ENCODE results near the gene PRAC1. TPM values are rescaled to one million over a fixed set of nuclear protein-coding genes. Genes with fewer than 3 reads are reported as not detected.

The PRAC1 gene
- 9.6 TPM for total RNA-seq

DNA sequence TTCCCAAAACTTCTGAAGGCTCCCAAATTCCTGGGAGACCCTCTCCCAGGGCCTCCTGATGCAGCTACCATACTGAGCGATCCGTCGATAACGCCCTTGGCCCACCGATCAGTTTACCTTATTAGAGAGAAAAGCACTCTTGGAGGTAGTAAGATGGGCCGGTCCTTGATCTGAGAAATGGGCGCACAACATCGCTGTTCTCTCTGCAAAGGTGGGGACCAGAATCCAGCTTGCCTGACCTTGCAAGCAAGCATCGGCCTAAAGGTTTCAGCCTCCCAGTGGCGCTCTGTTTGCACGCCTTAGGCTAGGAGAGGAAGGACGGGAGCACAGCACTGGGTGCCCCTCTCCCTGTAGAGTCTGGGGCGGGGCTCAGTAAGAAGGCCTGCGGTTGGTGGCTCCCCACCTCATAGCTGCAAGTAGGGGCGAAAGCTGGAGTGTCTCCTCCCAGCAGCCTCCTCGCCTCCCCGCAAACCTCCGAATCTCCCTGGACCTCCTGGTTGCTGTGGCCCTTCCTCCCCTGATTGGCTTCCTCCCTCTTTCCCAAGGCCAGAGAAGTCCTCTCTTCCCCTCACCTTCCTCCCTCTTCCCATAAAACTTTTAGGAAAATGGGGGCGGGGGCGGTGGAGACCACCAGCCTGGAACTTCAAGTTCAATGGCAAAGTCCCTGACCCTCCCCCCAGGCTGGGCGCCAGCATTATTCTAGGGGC is at the start of gene PRAC1:
TSS of gene PRAC1 (minus strand) at position 318 of the 707 bp plus-strand sequence. CDS start at position 192, 126 bp downstream.
- Histone ChIP-seq H3K4me1 (peaks cover 48% of the 10 kb centered on the region), H3K27ac (peak within 1 kb of the TSS; percentile 10), H3K36me3 (no peaks in the 10 kb centered on the region), H3K9me3 (no peaks in the 10 kb centered on the region), H3K27me3 (peaks cover 17% of the 10 kb centered on the region), H3K4me3 (peak within 1 kb of the TSS; percentile 12 to 21)
- intact Hi-C loops (cut with DNase I): loop anchor here (1.0 to 2.0 kb wide), 2 partner anchors 26 to 77 kb away; no protein-coding TSS in a partner anchor
- TF ChIP-seq CTCF (IDR thresholded peaks at IDR 0.05) (no peak), POLR2A (IDR thresholded peaks at IDR 0.05) (no peak), POLR2AphosphoS5 (IDR thresholded peaks at IDR 0.05; ENCODE audit: insufficient read depth in 1 of 2, low read depth in 1 of 2) (no peak)
- DNase-seq (ENCODE audit: extremely low spot score in 2 of 2): no peak

GRCh38 chr17:48770954-48771353 is 48.6 kb upstream of the PRAC1 start:
- TF ChIP-seq POLR2AphosphoS5 (IDR thresholded peaks at IDR 0.05; ENCODE audit: insufficient read depth in 1 of 2, low read depth in 1 of 2): no peak
- no peak for TF ChIP-seq CTCF (IDR thresholded peaks at IDR 0.05)
- no peak for TF ChIP-seq POLR2A (IDR thresholded peaks at IDR 0.05)
- Histone ChIP-seq H3K27ac (no peak overlapping the region), H3K36me3 (no peaks in the 10 kb centered on the region), H3K4me3 (no peak overlapping the region), H3K27me3 (no peaks in the 10 kb centered on the region), H3K4me1 (no peaks in the 10 kb centered on the region), H3K9me3 (no peaks in the 10 kb centered on the region)
- intact Hi-C loops (cut with DNase I): no loop called here
- DNase-seq (ENCODE audit: extremely low spot score in 2 of 2): no peak

GRCh38 chr17:48769009-48769675 is 46.8 kb upstream of the PRAC1 start:
- H3K4me3 ChIP-seq: no peak overlapping the region
- H3K27me3 ChIP-seq: no peaks in the 10 kb centered on the region
- no peak for TF ChIP-seq CTCF (IDR thresholded peaks at IDR 0.05)
- TF ChIP-seq POLR2AphosphoS5 (IDR thresholded peaks at IDR 0.05; ENCODE audit: insufficient read depth in 1 of 2, low read depth in 1 of 2): no peak
- TF ChIP-seq POLR2A (IDR thresholded peaks at IDR 0.05): no peak
- no peaks in the 10 kb centered on the region for H3K4me1 ChIP-seq
- H3K27ac ChIP-seq: no peak overlapping the region
- no peak for DNase-seq (ENCODE audit: extremely low spot score in 2 of 2)
- no peaks in the 10 kb centered on the region for H3K9me3 ChIP-seq
- no peaks in the 10 kb centered on the region for H3K36me3 ChIP-seq
- intact Hi-C loops (cut with DNase I): no loop called here

- no peak overlapping the region for H3K27ac ChIP-seq
- intact Hi-C loops (cut with DNase I): no loop called here
- H3K4me3 ChIP-seq: no peak overlapping the region
- H3K9me3 ChIP-seq: no peaks in the 10 kb centered on the region
- no peak for TF ChIP-seq CTCF (IDR thresholded peaks at IDR 0.05)
- TF ChIP-seq POLR2AphosphoS5 (IDR thresholded peaks at IDR 0.05; ENCODE audit: insufficient read depth in 1 of 2, low read depth in 1 of 2): no peak
- no peak for TF ChIP-seq POLR2A (IDR thresholded peaks at IDR 0.05)
- H3K36me3 ChIP-seq: no peaks in the 10 kb centered on the region
- H3K27me3 ChIP-seq: no peaks in the 10 kb centered on the region
- no peak for DNase-seq (ENCODE audit: extremely low spot score in 2 of 2)
- no peaks in the 10 kb centered on the region for H3K4me1 ChIP-seq
These were observed 45.0 kb upstream of the PRAC1 start for GRCh38 chr17:48767263-48767774.

- no peaks in the 10 kb centered on the region for H3K9me3 ChIP-seq
- DNase-seq (ENCODE audit: extremely low spot score in 2 of 2): no peak
- H3K4me3 ChIP-seq: no peak overlapping the region
- intact Hi-C loops (cut with DNase I): no loop called here
- TF ChIP-seq POLR2AphosphoS5 (IDR thresholded peaks at IDR 0.05; ENCODE audit: insufficient read depth in 1 of 2, low read depth in 1 of 2) (no peak), POLR2A (IDR thresholded peaks at IDR 0.05) (no peak), CTCF (IDR thresholded peaks at IDR 0.05) (no peak)
- no peak overlapping the region for H3K27ac ChIP-seq
- H3K4me1 ChIP-seq: no peaks in the 10 kb centered on the region
- no peaks in the 10 kb centered on the region for H3K36me3 ChIP-seq
- no peaks in the 10 kb centered on the region for H3K27me3 ChIP-seq
These were observed 38.8 kb upstream of the PRAC1 start for GRCh38 chr17:48761114-48761513.

All from vagina (tissue), 2 donors.